Measurements from ENCODE around the gene FADS2. TPM values are rescaled to one million over a fixed set of nuclear protein-coding genes. Genes with fewer than 3 reads are reported as not detected.

FADS2 gene
- total and polyA plus RNA-seq, 2 of the 13 experiments (the other 11 are each of a cell fraction or from before 2014, with no cell fraction given) = 90.1 to 124 TPM

GRCh38 chr11:61847914-61848581, 19.9 kb downstream of the FADS2 start:
- H3K9ac ChIP-seq (ENCODE audit: insufficient read depth, low read depth, low read length) = no peak overlapping the region
- in situ Hi-C loops (cut with HindIII; ENCODE audit: extremely low pct_ligation_motif_present, low pct_unique_long_range_greater_than_20kb) (no loop called here), intact Hi-C loops (cut with micrococcal nuclease; ENCODE audit: unreplicated experiment) (no loop called here)
- peaks cover 11% of the 10 kb centered on the region; the same call in 1 of the 2 replicates for H3K4me1 ChIP-seq (ENCODE audit: insufficient read depth, low read length)
- H4K20me1 ChIP-seq (ENCODE audit: insufficient read depth, low read length) = no peaks in the 10 kb centered on the region
- 98% methylated on average over 16 of the region's 18 CpGs for WGBS (ENCODE audit: low lambda C conversion rate)
- DNase-seq (ENCODE audit: low spot score) = no peak
- no peaks in the 10 kb centered on the region for H3K27me3 ChIP-seq (ENCODE audit: control insufficient read depth in 1 of 2, insufficient read depth in 2 of 2, low read length in 2 of 2)
- POLR2A ChIA-PET = no interaction called here
- H3K4me3 ChIP-seq (replicated peaks in 1 of 3; ENCODE audit: insufficient read depth in 1 of 3, low read depth in 2 of 3, low read length in 3 of 3) = no peak overlapping the region
- no peak for TF ChIP-seq ZBTB10 (CRISPR knock-in tag; IDR thresholded peaks at IDR 0.05; ENCODE audit: borderline replicate concordance)
- no peak for TF ChIP-seq REXO4 (CRISPR knock-in tag; IDR thresholded peaks at IDR 0.05; ENCODE audit: borderline replicate concordance)
- TF ChIP-seq PATZ1 (CRISPR knock-in tag; IDR thresholded peaks at IDR 0.05) = no peak
- TF ChIP-seq HMGXB4 (CRISPR knock-in tag; IDR thresholded peaks at IDR 0.05; ENCODE audit: borderline replicate concordance in 1 of 2, low read depth in 1 of 2) = no peak
- TF ChIP-seq NFE2L1 (CRISPR knock-in tag; IDR thresholded peaks at IDR 0.05; ENCODE audit: borderline replicate concordance) = no peak
- no peak; the same call in 2 of the 3 replicates for ATAC-seq
- H3K9me3 ChIP-seq (ENCODE audit: low read length) = no peaks in the 10 kb centered on the region
- H3K27ac ChIP-seq (ENCODE audit: extremely low read length, insufficient read depth, low read length) = no peak overlapping the region
- no peak for FAIRE-seq
- H3K36me3 ChIP-seq (replicated peaks in 1 of 2; ENCODE audit: control insufficient read depth in 1 of 2, insufficient read depth in 2 of 2, low read length in 2 of 2) = peaks cover 3 to 48% of the 10 kb centered on the region in 2 experiments; a peak in 4 of 5 replicates
- BruUV-seq (replicated peaks) = no TSS peak
- no peak overlapping the region for H2AFZ ChIP-seq (ENCODE audit: low read length)
- H3K79me2 ChIP-seq (ENCODE audit: insufficient read depth, low read length) = no peaks in the 10 kb centered on the region
- no peak overlapping the region for H3K4me2 ChIP-seq (ENCODE audit: low read depth, low read length)
- CTCF ChIA-PET (ENCODE audit: low intra/inter-chr PET ratio, low total read pairs) = no interaction called here

Measured in HepG2 (cell line).